GM21526 (cell line): ENCODE results near the gene TEX44.

Experiments used
- ATAC-seq: cut with Tn5 transposase; IDR thresholded peaks from one replicate; pipeline ENCODE4 v1.9.1; 2021; ENCODE audit warnings: moderate library complexity; ENCODE audit not compliant: unreplicated experiment, low FRiP score

TEX44 gene

DNA sequence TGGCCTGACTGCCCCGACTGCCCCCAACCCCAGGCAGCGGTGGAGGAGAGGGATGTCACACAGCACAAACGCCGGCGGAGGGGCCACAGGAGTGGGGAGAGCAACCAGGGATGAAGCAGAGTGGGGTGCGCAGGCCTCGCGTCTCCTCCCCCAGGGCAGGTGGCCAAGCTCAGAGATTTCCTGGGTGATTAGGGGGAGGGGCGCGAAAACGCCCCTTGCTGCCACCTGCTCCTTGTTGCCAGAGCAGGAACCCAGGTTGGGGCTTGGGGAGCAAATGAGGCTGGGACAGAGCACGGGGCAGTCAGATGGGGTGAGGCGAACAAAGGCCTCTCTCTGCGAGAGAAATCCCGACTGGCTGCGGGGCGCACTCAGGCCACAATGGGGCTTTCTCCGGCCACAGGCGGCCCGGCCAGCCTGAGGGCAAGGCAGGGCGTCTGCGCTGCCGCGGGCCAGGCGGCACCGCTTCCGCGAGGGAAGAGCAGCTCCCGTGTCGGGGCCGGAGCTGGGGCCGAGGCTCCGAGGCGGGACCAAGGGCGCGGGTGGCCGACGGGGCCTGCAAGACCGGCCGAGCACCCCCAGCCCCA lies 11.5 kb downstream of the TEX44 start:
- ATAC-seq = peak; percentile 26

DNA sequence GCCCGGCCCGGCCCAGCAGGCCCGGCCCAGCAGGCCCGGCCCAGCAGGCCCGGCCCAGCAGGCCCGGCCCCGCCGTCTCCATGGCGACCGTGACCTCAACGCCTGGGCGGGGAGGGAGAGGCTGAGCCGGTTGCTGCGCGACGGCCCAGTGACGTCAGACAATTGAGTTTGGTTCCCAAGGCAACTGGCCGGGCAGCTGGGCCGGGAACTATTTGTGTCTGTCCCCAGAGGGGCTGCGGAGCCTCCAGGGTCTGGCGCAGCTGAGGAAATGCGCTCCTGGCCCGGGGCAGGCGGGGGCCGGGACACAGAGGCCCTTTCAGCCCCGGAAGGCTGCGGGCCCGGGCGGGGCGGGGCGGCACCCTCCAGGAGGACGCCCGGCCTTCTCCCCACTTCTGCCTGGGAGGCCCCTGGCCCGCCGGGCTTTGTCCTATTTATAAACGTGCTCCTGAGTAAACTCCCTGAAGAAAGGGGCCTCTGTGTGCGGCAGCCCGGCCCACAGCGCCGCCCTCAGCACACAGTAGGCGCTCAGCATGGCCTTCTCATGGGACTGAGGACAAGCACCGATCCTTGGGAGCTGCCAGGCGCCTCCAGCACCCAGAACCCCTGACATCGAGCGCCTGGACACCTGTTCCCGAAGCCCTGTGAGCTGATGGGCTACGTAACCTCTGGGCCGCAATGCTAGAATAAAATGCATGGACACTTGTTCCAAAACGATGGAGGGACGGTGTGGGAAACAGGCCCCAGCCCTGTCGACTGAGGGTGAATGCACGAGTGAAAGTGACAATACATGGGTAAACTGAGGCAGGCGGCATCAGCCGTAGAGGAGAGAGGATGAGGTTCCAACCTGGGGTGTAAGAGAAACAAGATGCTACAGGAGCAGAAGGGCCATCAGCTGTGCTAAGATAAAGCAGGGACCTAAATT lies 12.3 kb downstream of the TEX44 start:
- ATAC-seq = peak; percentile 73

DNA sequence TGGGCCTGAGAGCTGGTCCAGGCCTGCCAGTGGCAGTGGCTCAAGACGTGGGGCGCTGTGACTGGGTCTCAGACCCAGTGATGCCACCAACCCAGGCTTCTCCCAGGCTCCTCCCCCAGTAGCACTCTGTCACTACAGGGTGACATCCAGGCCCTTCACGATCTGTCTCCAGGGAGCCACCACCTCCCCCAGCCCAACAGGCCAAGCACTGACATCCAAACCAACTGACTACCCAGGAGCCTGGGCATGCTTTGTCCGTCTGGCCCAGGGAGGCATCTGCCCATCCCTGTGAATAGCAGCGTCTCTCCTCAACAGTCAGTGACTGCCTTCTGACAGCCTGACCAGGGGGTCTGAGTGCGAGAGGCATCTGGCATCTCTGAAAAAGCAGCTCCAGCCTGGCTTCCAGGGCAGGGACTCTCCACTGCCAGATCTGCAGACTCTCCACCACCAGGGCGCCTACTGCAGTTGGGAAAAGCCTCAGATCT lies 13.0 kb downstream of the TEX44 start:
- no peak for ATAC-seq

DNA sequence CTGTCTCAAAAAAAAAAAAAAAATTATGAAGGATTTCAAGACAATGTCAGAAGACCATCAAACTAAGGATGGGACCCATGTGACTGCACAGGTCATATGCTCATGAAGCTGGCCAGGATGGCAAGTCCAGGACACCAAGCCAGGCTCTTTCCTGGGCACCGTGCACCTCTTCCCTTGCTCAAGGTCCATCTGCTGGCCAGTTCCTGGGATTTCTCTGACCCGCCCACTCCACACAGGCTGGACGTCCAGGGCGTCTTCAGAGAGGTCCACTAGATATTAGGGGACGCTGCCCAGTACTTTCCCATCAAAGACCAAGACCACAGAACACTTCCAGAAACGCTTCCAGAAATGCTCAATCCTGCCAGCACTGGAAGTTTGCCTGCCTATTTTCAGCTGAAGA lies 14.3 kb downstream of the TEX44 start:
- ATAC-seq = no peak

DNA sequence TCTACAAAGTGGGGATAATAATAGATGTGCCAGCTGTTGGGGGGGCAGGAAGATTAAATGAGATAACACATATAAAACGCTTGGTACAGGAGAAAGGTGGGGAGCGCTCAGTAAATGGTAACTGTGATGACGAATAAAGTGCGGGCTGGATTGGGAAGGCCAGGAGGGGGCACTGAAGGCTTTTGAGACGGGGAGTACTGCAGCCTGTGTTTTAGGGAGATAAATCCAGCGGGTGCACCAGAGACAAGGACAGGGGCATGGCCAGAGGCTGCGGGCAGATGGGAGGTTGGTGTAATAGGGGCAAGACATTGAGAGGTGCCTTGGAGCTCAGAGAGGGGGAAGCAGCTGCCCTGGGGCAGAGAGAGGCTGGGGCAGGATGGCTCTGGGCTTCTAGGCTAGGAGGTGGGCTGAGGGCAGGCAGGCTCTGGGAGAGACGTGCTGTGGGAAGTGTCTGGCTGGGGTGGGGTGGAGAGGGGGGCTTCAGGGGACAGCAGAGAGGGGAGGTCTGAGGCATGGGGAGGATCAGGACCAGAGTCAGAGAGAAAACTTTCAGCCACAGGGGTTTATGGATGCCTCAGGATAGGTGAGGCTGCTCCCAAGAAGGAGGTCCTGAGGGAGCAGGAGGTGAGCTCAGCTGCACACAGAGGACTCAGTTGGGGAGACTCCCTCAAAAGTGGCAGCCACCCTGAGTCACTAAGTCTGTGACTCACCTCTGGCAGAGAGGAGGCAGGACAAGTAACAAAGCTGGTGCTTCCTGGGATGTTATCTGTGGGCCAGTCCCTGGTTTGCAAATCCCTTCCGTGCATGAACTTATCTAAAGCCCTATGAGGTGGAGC lies 18.8 kb downstream of the TEX44 start:
- ATAC-seq = no peak

DNA sequence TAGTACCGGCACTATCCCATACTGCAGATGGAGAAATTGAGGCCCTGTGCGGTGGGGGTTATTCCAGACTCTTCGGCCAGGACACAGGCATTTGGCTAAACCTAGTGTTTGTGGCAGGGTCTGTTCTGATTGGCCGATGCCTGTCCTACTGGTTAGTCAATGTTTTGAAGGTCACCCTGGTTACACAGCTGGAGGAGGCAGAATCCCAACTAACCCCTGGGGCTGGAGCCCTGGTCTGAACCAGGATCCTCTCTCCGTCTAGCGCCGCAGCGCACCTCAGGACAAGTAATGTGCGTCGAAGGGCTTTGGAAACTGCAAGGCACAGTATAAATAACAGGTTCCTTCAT lies 19.4 kb downstream of the TEX44 start:
- no peak for ATAC-seq

DNA sequence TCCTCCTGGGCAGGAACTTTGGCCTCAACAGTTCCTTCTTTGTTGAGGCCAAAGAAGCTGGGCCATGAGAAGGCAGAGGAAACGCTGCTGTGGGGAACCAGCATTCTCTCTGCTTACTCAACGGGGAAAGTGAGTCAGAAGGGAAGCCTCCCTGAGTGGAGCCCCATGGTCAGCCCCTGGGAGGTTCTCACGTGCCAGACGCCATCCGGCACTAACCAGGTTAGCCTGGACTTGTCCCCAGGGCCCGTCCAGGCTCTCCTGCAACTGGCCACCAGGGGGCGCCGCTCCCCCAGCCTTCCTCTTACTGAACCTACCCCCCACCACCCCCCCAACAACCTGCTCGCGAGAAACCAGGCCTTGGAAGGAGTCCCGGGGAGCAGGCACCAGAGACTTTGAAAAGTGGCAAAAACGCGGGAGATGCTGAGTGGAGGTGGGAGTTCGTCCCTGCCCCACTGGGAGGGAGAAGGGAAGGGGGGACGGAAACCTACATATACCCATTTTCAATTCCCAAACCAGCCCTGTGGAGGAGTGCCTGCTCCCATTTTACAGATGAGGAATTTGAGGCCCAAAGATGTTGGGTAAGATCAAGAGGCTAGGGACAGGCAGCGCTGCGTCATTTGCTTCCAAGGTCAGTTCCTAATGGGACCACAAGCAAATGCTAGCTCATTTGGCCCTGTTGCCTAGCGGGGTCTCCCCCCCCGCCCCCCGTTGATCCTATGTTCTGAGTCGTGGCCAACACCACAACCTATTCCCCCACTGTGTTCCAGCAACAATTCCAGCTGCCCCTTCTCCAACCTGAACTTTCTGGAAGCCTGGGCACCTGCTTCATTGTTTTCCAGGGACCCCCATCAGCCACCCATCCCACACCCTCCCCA lies 20.0 kb downstream of the TEX44 start:
- no peak for ATAC-seq

DNA sequence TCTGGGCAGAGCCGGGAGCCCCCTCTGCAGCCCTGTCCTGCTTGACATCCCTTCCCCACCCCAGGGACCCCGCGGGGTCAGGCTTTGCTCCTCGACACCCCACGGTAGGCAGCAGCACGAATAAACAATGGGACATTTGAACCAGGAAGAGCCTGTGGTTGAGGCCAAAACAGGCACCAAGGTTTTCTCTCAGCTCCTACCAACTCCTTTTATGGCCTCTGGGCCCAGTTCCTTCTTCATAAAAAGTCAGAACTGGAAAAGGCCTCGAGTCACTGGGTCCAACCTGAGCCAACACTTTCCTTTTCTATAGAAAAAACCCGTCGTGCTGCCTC lies 20.6 kb downstream of the TEX44 start:
- ATAC-seq = peak; percentile 1

DNA sequence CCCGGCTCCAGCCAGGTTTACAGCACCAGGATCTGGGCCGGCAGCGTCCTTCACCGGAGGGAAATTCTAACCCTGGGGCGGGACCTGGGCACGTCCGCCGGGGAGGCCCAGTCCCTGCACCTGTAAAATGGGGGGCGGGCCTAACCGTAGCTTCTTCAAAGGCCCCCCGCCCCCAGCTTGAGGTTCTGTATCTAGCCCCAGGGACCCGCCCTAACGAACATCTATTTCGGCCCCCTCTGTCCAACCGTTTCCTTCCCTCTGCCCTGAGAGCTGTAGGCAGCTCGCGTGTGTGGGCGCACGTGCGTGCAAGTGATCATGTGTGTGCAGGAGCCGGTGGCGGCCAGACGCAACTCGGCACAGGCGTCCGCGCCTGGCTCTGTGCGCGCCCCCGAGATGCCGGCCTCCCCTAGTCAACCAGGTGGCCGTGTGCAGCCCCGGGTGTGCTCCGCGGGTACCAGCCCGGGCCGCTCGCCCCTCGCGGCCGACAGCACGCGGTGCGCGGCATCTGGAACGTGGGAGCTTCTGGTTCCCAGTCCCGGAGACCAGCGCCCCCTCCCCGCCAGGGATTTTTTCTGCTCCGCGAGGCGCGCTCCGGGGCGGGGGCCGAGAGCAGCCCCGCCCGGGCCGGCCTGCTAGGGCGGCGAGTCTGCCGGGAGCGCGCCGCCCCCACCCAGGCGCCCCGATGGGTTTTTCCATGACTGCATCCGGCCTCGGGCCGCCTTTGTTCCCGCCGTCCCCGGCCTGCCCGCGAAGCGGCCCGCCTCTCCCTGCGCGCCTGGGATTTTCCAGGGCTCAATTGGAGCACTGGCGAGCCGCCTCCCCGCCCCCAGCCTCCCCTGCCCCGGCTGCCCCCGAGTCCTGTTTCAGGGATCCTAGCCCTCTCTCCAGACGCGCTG lies 21.2 kb downstream of the TEX44 start:
- peak; percentile 60 for ATAC-seq

DNA sequence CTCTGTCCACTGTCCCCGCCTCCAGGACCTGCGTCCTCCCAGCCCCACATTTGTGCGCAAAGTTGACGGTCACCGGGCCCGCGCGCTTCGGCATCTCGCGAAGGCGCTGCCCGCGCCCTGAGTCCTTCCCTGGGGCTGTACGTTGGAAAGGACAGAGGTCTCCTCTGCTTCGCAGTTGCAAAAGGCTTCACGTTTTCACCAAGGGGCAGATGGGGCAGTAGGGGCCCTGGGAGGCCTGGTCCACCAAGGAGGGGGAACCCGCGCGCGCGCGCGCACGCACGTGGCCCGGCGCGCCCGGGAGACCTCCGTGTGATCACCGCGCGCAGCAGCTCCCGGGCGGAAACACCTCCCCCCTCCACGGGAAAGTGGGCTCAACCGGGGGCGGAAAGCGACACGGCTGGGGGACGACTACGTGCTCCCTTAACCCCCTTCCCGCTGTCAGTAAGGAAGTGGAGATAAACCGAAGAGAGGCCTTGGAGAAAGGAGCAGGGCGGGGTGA lies 21.9 kb downstream of the TEX44 start:
- ATAC-seq = peak; percentile 4

DNA sequence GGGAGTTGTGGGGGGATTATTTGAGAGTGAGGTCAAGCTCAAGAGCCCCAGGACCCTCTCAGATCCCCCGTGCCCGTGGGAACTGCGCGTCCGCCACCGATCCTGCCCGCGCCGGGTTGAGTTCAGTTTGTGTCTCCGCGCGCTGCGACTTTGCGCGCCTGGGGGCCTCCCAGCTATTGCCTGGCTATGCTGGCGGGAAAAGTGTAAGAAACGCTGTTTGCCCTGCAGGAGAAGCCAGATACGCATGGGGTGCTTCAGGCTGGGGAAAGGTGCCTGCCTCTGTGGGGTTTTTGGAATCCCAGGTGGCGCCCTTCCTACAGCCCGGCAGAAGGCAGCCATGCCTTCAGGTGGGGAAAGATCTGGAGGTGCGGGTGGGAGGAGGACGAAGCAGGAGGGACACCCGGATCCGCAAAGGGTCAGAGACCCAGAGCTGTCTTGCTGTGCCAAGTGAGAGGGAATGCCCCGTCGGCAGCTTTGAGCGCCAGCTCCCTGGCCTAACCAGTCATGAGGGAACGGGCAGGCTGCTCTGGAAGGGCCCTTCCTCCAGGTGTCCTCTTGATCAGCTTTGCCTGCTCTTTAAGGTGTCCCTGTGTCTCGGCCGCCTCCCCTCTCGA lies 22.5 kb downstream of the TEX44 start:
- no peak for ATAC-seq

DNA sequence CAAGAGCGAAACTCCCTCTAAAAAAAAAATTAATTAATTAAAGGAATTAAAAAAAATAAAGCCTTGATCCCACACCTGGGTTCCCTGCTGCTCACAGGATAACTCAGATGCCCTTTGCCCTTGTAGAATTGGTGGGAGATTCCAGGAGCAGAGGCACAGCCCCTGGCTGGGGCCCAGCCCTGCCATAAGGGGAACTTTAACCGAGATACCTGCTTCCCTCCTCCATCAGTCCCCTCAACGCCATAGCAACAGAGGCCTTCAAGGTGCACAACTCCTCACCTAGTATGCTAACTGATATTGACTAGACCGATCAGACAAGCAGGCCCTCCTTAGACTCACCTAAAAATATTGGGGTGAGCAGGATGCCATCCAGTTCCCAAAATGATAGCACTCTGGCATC lies 23.6 kb downstream of the TEX44 start:
- no peak for ATAC-seq

DNA sequence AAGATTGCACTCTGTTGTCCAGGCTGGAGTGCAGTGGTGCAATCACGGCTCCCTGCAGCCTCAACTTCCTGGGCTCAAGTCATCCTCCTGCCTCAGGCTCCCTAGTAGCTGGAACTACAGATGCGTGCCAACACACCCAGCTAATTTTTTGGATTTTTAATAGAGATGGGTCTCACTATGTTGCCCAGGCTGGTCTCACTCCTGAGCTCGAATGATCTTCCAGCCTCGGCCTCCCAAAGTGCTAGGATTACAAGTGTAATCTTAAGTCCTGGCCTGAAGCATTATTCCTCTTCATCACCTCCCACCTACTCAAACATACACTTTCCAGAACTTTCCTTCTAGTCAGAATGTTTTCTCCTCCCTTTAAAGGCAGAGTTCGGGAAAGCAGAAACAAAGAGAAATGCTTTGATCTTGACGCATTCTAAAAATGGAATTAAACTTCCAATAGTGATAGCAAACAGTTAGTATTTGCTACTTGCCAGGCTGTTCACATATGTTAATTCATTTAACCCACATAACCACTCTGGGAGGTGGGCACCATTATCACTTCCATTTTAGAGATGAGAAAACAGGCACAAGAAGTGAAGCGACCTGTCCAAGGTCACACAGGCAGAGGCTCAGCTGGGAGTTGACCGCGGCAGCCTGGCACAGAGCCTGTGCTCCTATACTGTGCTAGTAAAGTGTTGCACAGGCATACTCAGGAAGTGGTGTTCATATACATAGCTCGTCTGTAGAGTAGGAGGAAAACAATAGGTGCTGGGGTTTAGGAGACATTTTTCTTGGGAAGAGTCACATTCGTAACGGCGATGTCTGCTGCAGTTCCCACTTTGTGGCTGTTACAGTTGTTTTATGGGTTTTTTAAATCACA lies 24.6 kb downstream of the TEX44 start:
- no peak for ATAC-seq

DNA sequence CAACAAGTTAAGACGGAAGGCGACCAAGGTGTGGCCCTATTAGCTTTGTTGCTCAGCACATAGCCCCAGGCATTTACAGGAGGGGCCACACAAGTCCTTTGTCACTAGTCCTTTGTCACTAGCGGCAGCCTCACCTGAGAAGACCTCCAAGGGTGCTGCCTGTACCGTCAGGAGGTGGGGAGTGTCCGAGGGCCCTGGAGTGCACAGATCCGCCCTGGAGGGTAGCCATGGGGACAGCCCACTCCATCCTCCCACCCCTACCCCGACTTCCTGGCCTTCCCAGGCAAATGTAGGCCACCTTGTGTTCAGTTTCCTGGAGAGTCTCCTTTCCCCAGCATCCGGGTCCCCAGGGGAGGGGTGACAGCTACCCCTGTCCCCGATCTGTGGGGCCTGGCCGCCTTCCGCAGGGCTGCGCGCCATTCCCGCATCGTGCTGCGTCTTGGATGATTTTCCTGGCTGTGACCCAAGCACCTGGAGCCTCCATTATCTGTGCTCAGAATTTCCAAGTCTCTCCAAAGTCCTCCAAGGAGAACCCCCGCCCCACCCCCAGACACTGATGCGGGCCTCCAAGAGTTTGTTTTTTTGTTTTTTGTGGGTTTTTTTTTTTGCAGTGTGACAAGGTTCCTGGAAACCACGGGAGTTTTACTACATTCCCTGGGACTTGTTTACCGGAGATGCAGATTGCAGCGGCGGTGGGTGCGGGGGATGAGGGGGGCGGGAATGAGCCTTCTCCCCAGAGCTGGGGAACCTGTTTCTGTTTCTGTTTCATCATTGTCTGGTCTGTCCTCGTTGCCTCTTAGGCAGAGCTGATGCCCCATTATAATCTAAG lies 28.6 kb downstream of the TEX44 start:
- no peak for ATAC-seq

DNA sequence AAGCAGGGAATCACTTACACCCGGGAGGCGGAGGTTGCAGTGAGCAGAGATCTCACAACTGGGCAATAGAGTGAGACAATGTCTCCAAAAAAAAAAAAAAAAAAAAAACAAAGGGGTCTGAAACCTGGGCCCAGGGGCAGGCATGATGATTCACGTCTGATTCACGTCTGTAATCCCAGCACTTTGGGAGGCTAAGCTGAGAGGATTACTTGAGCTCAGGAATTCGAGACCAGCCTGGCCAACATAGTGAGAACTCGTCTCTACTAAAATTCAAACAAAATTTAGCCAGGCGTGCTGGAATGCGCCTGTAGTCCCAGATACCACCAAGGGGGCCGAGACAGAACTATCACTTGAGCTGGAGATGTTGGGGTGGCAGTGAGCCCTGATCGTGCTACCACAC lies 30.3 kb downstream of the TEX44 start:
- no peak for ATAC-seq

DNA sequence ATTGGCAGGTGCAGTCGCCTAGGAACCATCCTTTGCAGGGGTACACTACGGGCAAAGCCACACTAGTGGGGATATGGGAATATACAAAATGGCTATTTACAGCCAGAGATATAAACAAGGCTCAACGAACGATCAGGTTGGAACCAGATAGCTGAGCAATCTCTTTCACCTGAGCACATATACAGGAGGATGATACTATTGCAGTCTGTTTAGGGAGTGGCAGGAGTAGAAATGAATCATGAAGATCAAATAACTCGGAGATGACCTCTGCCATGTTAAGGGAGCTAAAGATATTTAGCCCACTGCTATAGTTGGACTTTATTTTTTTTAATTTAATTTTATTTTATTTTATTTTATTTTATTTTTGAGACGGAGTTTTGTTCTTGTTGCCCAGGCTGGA lies 33.8 kb downstream of the TEX44 start:
- no peak for ATAC-seq
